Measurements from ENCODE around the gene TTC13.

Gene TTC13

GRCh38 chr1:230861489-230861888 is 117.2 kb downstream of the TTC13 start:
- no peak overlapping the region for H3K4me3 ChIP-seq (ENCODE audit: low read depth, low read length)
- in situ Hi-C loops (cut with HindIII; ENCODE audit: low sequenced_read_pairs) = no loop called here
- TF ChIP-seq CTCF (IDR thresholded peaks at IDR 0.05; ENCODE audit: low read depth, low read length) = peak; percentile 18
- DNase-seq (ENCODE audit: low read depth, low spot score) = no peak

- in situ Hi-C loops (cut with HindIII; ENCODE audit: low sequenced_read_pairs) = no loop called here
- TF ChIP-seq CTCF (IDR thresholded peaks at IDR 0.05; ENCODE audit: low read depth, low read length) = no peak
- no peak overlapping the region for H3K4me3 ChIP-seq (ENCODE audit: low read depth, low read length)
Observed at GRCh38 chr1:230860617-230861384, 117.9 kb downstream of the TTC13 start.

GRCh38 chr1:230858918-230859729 is 119.5 kb downstream of the TTC13 start:
- no peak for TF ChIP-seq CTCF (IDR thresholded peaks at IDR 0.05; ENCODE audit: low read depth, low read length)
- in situ Hi-C loops (cut with HindIII; ENCODE audit: low sequenced_read_pairs) = no loop called here
- no peak overlapping the region for H3K4me3 ChIP-seq (ENCODE audit: low read depth, low read length)
- peak; percentile 89 for DNase-seq (ENCODE audit: low read depth, low spot score)

More at GRCh38 chr1:230860617-230861384, 117.9 kb downstream of the TTC13 start:
- no peak for DNase-seq (ENCODE audit: low read depth, low spot score)

GRCh38 chr1:230858236-230858820 is 120.3 kb downstream of the TTC13 start:
- in situ Hi-C loops (cut with HindIII; ENCODE audit: low sequenced_read_pairs) = no loop called here
- TF ChIP-seq CTCF (IDR thresholded peaks at IDR 0.05; ENCODE audit: low read depth, low read length) = no peak
- H3K4me3 ChIP-seq (ENCODE audit: low read depth, low read length) = no peak overlapping the region
- no peak for DNase-seq (ENCODE audit: low read depth, low spot score)

GRCh38 chr1:230857822-230858221 is 120.8 kb downstream of the TTC13 start:
- peak; percentile 49 for DNase-seq (ENCODE audit: low read depth, low spot score)
- in situ Hi-C loops (cut with HindIII; ENCODE audit: low sequenced_read_pairs) = no loop called here
- no peak overlapping the region for H3K4me3 ChIP-seq (ENCODE audit: low read depth, low read length)
- no peak for TF ChIP-seq CTCF (IDR thresholded peaks at IDR 0.05; ENCODE audit: low read depth, low read length)

- no peak for TF ChIP-seq CTCF (IDR thresholded peaks at IDR 0.05; ENCODE audit: low read depth, low read length)
- DNase-seq (ENCODE audit: low read depth, low spot score) = peak; percentile 84
- in situ Hi-C loops (cut with HindIII; ENCODE audit: low sequenced_read_pairs) = no loop called here
- no peak overlapping the region for H3K4me3 ChIP-seq (ENCODE audit: low read depth, low read length)
Observed at GRCh38 chr1:230857077-230857476, 121.6 kb downstream of the TTC13 start.

Data from astrocyte of the spinal cord (primary cell).